GM12878 (cell line): Measurements from ENCODE around the gene VASH2. TPM values are rescaled to one million over a fixed set of nuclear protein-coding genes. Genes with fewer than 3 reads are reported as not detected.

ENCODE experiments used
- ATAC-seq: fragments of 200-7000 bp; cut with Tn5 transposase; 3 replicates; pipeline ENCODE4 v1.9.1; 2020; ENCODE audit warnings: mild to moderate bottlenecking, moderate library complexity
- BruUV-seq: library from RNA; stranded (reverse); fragments of 400-500 nt; replicated peaks from 2 replicates; lab custom pipeline; 2021; lab: Mats Ljungman, UMichigan
- CTCF ChIA-PET: fragments of 300-600 bp; sonication (Branson Sonifier 250); formaldehyde crosslinking; extraction: SDS; loops from one replicate; lab custom pipeline; 2021; ENCODE audit warnings: inconsistent platforms; lab: Yijun Ruan, JAX
- POLR2A ChIA-PET: fragments of 350-600 bp; formaldehyde crosslinking; extraction: SDS; loops from one replicate; lab custom pipeline; 2021; ENCODE audit warnings: inconsistent platforms; lab: Charles Lee
- RAD21 ChIA-PET: fragments of 300-600 bp; sonication (Branson Sonifier 250); formaldehyde crosslinking; loops from one replicate; lab custom pipeline; 2023; ENCODE audit warnings: antibody characterized with exemption; ENCODE audit not compliant: unreplicated experiment; lab: Charles Lee
- SMC1A ChIA-PET: fragments of 300-600 bp; sonication (Branson Sonifier 250); formaldehyde crosslinking; loops from one replicate; lab custom pipeline; 2023; ENCODE audit not compliant: unreplicated experiment, uncharacterized antibody; lab: Charles Lee
- DNase-seq: peaks from one replicate; pipeline ENCODE4 v3.0.0-alpha.2; 2011; ENCODE audit warnings: low read depth, low spot score
- FAIRE-seq: peaks from 3 replicates; lab custom pipeline; 2011; peaks lifted over from hg19 to GRCh38; lab: Jason Lieb, UNC
- H2AFZ ChIP-seq: 2 replicates; pipeline ENCODE4 v1.6.0; 2011; ENCODE audit warnings: low read depth, low read length, control low read depth; ENCODE audit not compliant: control insufficient read depth
- H3K27ac ChIP-seq: 2 replicates; pipeline ENCODE4 v1.5.1; 2011; ENCODE audit warnings: control low read depth; ENCODE audit not compliant: control insufficient read depth, insufficient read depth
- H3K27me3 ChIP-seq, 2 experiments: replicated peaks in 1 of 2; 2 replicates each; pipeline versions ENCODE4 v1.6.0 to v1.6.1; 2011; ENCODE audit warnings: low read length in 1 of 2; ENCODE audit not compliant: control insufficient read depth in 2 of 2, insufficient read depth in 2 of 2
- H3K36me3 ChIP-seq, 2 experiments: 2 replicates each; pipeline ENCODE4 v1.5.1; 2011; ENCODE audit warnings: low read length in 1 of 2; ENCODE audit not compliant: control insufficient read depth in 2 of 2, insufficient read depth in 2 of 2
- H3K4me1 ChIP-seq: 2 replicates; pipeline ENCODE4 v1.6.1; 2011; ENCODE audit warnings: mild to moderate bottlenecking, low read length, moderate library complexity, mixed read lengths; ENCODE audit not compliant: control insufficient read depth, insufficient read depth
- H3K4me2 ChIP-seq: 2 replicates; pipeline ENCODE4 v1.6.0; 2011; ENCODE audit warnings: control low read depth; ENCODE audit not compliant: control insufficient read depth, insufficient read depth
- H3K4me3 ChIP-seq: fragments of 200-600 bp; sonication (generic); 2 replicates; pipeline ENCODE4 v1.5.1; 2016
- H3K79me2 ChIP-seq: 2 replicates; pipeline ENCODE4 v1.6.0; 2011; ENCODE audit warnings: low read length; ENCODE audit not compliant: control insufficient read depth, insufficient read depth
- H3K9ac ChIP-seq: 2 replicates; pipeline ENCODE4 v1.8.0; 2011; ENCODE audit warnings: low read length, control low read depth, mixed read lengths; ENCODE audit not compliant: control insufficient read depth, insufficient read depth
- H3K9me3 ChIP-seq: replicated peaks from 3 replicates; pipeline ENCODE4 v1.5.1; 2011; ENCODE audit warnings: mild to moderate bottlenecking, low read length; ENCODE audit not compliant: control insufficient read depth, insufficient read depth
- H4K20me1 ChIP-seq: 2 replicates; pipeline ENCODE4 v1.6.0; 2011; ENCODE audit not compliant: control insufficient read depth, insufficient read depth
- BMI1 ChIP-seq: fragments of 450-650 bp; IDR thresholded peaks from 2 replicates; pipeline ENCODE4 v1.6.1; 2016; ENCODE audit warnings: mild to moderate bottlenecking, moderate library complexity, borderline replicate concordance
- CBFB ChIP-seq: IDR thresholded peaks from 2 replicates; pipeline ENCODE4 v1.6.1; 2016; ENCODE audit warnings: antibody characterized with exemption, low read depth
- CHD1 ChIP-seq: IDR thresholded peaks from 2 replicates; pipeline ENCODE4 v1.6.1; 2012; ENCODE audit warnings: low read depth, low read length, improper control_type of control experiment
- CHD2 ChIP-seq: IDR thresholded peaks from 2 replicates; pipeline ENCODE4 v1.6.1; 2011; ENCODE audit warnings: low read depth, low read length, improper control_type of control experiment, borderline replicate concordance
- CREM ChIP-seq: IDR thresholded peaks from 2 replicates; pipeline ENCODE4 v1.6.1; 2014; ENCODE audit warnings: antibody characterized with exemption, low read depth
- EED ChIP-seq: sonication (generic); IDR thresholded peaks from 2 replicates; pipeline ENCODE4 v1.6.1; 2016; ENCODE audit warnings: antibody characterized with exemption, low read depth
- IRF4 ChIP-seq: IDR thresholded peaks from 2 replicates; pipeline ENCODE4 v1.6.1; 2011; ENCODE audit warnings: low read depth, low read length
- KAT2A ChIP-seq: conservative IDR thresholded peaks from 2 replicates; pipeline ENCODE4 v1.6.1; 2011; ENCODE audit warnings: low read depth, low read length; ENCODE audit not compliant: control insufficient read depth
- NFXL1 ChIP-seq: fragments of 450-650 bp; IDR thresholded peaks from 2 replicates; pipeline ENCODE4 v1.6.1; 2017; ENCODE audit warnings: antibody characterized with exemption, mild to moderate bottlenecking, borderline replicate concordance
- PAX5 ChIP-seq: IDR thresholded peaks from 2 replicates; pipeline ENCODE4 v1.6.1; 2011; ENCODE audit warnings: low read depth, low read length, borderline replicate concordance
- POLR2AphosphoS5 ChIP-seq: IDR thresholded peaks from 2 replicates; pipeline ENCODE4 v1.6.1; 2011; ENCODE audit warnings: mild to moderate bottlenecking, low read length, inconsistent platforms
- RELA ChIP-seq: fragments of 450-650 bp; IDR thresholded peaks from 2 replicates; pipeline ENCODE4 v1.8.0; 2014; ENCODE audit warnings: borderline replicate concordance; ENCODE audit not compliant: partially characterized antibody
- RELB ChIP-seq: fragments of 450-650 bp; IDR thresholded peaks from 2 replicates; pipeline ENCODE4 v1.6.1; 2017; ENCODE audit warnings: low read depth, mild to moderate bottlenecking, moderate library complexity
- REST ChIP-seq: IDR thresholded peaks from 2 replicates; pipeline ENCODE4 v1.6.1; 2012; ENCODE audit warnings: mild to moderate bottlenecking, low read depth, low read length
- TCF3 ChIP-seq: IDR thresholded peaks from 2 replicates; pipeline ENCODE4 v1.6.1; 2012; ENCODE audit warnings: low read depth, mild to moderate bottlenecking, low read length, borderline replicate concordance; ENCODE audit not compliant: insufficient read depth
- ZBED1 ChIP-seq: IDR thresholded peaks from 2 replicates; pipeline ENCODE4 v1.6.1; 2016; ENCODE audit warnings: borderline replicate concordance
- WGBS: methylation state at CpG from one replicate; pipeline ENCODE4 v1.1.6; 2016; ENCODE audit warnings: low lambda C conversion rate; ENCODE audit not compliant: insufficient replicate concordance, insufficient coverage; ENCODE audit errors: missing lambda C conversion rate; 5-methylcytosine and 5-hydroxymethylcytosine counted together
- in situ Hi-C: fragments of 300-500 bp; cut with MboI; formaldehyde crosslinking; loops from 9 replicates; pipeline ENCODE4 v1.14.3; 2018; ENCODE audit warnings: mixed read lengths
- intact Hi-C: fragments of 100-400 bp; cut with micrococcal nuclease; formaldehyde crosslinking; loops from one replicate; pipeline ENCODE4 v1.14.2; 2022; ENCODE audit not compliant: unreplicated experiment
- polyA plus RNA-seq, 11 experiments: library from polyadenylated mRNA; depleted of rRNA in 4 of 11; unstranded in 6 of 11; stranded (reverse) in 5 of 11; fragments of >200 nt; fragmentation: Nextera tagmentation in 4 of 11; fragmentation: Illumina TruSeq in 1 of 11; extraction: Ambion mirVana in 4 of 11; extraction: Trizol in 1 of 11; gene quantifications; 1 replicate in 1 of 11; 2 replicates in 10 of 11; pipeline versions ENCODE4 v1.2.1 to v1.2.3, GENCODE V29; 2011 to 2016; ENCODE audit warnings: inconsistent platforms in 2 of 11, missing spikeins in 2 of 11, low read depth in 1 of 11
- total RNA-seq, 4 experiments: library from RNA; depleted of rRNA in 3 of 4; stranded (reverse); fragments of >200 nt in 3 of 4; fragmentation: Illumina TruSeq in 1 of 4; extraction: Trizol in 1 of 4; gene quantifications; 2 replicates each; pipeline versions ENCODE4 v1.2.1 to v1.2.3, GENCODE V29; 2013 to 2021

The VASH2 gene
- total and polyA plus RNA-seq, 10 of the 15 experiments (the other 5 are each of a cell fraction or from before 2014, with no cell fraction given) = 5.4 to 29.7 (median 21.7) TPM

DNA sequence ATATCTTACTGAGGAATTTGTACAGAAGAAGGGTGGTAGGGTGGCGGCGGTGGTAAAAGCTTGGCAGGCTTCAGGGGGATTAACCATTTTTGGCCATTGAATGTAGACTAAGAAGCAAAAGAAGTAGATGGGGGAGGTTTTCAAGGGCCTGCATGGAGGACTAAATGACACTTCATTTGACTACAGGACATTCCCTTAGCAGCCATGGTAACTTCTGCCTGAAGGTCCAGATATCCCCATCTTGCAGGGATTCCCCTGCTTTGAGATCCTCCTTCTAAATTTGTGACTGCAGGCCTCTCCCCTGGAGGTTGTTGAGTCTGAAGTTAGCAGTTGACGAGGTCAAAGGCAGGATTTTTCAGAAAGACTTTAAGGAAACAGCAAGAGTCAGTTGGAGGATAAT, 4.8 kb downstream of the VASH2 start (continued):
- TF ChIP-seq NFXL1 = no peak
- TF ChIP-seq PAX5 = no peak
- no peak for TF ChIP-seq RELB
- TF ChIP-seq CHD1 = no peak
- TF ChIP-seq ZBED1 = no peak
- TF ChIP-seq IRF4 = no peak
- TF ChIP-seq BMI1 = no peak
- TF ChIP-seq CREM = 0 out of 2 replicates have a peak, but pooled peaks have one; percentile 12
- peak; percentile 81 for TF ChIP-seq RELA

DNA sequence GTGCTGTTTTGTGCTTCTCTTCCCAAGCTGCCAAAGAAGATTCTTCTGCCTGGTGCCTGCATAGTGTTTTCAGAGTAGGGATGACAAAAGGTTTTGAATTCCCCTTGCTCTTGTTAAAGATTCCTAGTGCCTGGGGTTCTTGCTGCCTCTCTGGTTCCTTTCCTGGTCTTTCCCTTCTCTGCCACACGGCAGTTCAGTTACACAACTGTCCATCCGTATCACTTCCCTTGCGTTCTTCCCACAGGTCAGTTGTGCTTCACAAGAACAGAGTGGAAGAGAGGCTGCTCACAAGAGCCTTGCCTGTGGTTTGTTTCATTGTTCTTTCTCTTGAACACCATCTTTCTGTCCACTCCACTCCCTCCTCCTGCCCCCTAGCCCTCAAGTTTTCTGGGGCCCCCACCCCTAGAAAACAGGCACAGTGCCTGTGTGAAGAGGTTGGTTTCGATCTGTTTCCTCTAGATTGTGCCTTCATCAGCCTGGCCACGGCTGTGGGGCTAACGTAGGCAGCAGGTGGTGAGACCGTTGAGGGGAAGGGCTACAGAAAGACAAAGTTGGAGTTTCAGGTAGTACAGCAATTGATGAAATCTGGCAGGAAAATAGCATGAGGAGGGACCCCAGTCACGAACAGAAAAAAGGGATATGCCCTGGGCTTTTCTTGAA, 5.8 kb downstream of the VASH2 start:
- ATAC-seq (peak; percentile 32), DNase-seq (no peak), FAIRE-seq (no peak)
- intact Hi-C loops = loop anchor here (2.0 to 5.0 kb wide), 4 partner anchors 23 to 161 kb away; no protein-coding TSS in a partner anchor
- Histone ChIP-seq H3K4me2 (peak overlapping the region; percentile 64), H3K9me3 (no peaks in the 10 kb centered on the region), H3K4me1 (peaks cover 72% of the 10 kb centered on the region), H3K4me3 (peak overlapping the region; percentile 46; the same call in 1 of the 2 replicates), H3K79me2 (peaks cover 88% of the 10 kb centered on the region), H3K27ac (peak overlapping the region; percentile 92), H3K36me3 (peaks cover 4 to 9% of the 10 kb centered on the region in 2 experiments; a peak in 3 of 4 replicates), H3K9ac (peak overlapping the region; percentile 56), H3K27me3 (no peaks in the 10 kb centered on the region), H2AFZ (peak overlapping the region; percentile 18; the same call in 1 of the 2 replicates), H4K20me1 (no peaks in the 10 kb centered on the region)
- no TSS peak for BruUV-seq
- ChIA-PET SMC1A (interaction anchor here (1.3 to 4.9 kb wide), 6 partner anchors 12 to 39 kb away, joined by 3 to 75 read pairs (median 12); no protein-coding TSS in a partner anchor), POLR2A (interaction anchor here (3.1 to 7.4 kb wide), 4 partner anchors 9 to 164 kb away, joined by 8 to 55 read pairs (median 24); partner anchors contain the start of genes NSL1 and TATDN3), RAD21 (interaction anchor here (1.3 kb wide), 1 partner anchor 58 kb away, joined by 3 read pairs; no protein-coding TSS in a partner anchor), CTCF (interaction anchor here (0.6 to 2.8 kb wide), 4 partner anchors 25 to 141 kb away, joined by 3 to 15 read pairs (median 4); no protein-coding TSS in a partner anchor)
- 74% methylated on average over 8 of the region's 8 CpGs for WGBS
- in situ Hi-C loops = no loop called here
- no peak for TF ChIP-seq REST
- 0 out of 2 replicates have a peak, but pooled peaks have one; percentile 20 for TF ChIP-seq CBFB
- TF ChIP-seq EED = peak; percentile 62
- no peak for TF ChIP-seq CHD2
- peak; percentile 49; the same call in 1 of the 2 replicates for TF ChIP-seq POLR2AphosphoS5
- peak; percentile 48; the same call in 1 of the 2 replicates for TF ChIP-seq TCF3
- TF ChIP-seq KAT2A = no peak
